Right cardiac atrium (tissue), 5 donors: ENCODE measurements around the gene CLTRN. TPM values are rescaled to one million over a fixed set of nuclear protein-coding genes. Genes with fewer than 3 reads are reported as not detected.

Experiments
- ATAC-seq, 2 donors: fragments of 200-7000 bp; cut with Tn5 transposase; one replicate each; pipeline versions ENCODE4 v1.8.0 to v1.9.1; 2020; ENCODE audit warnings: moderate library complexity in 2 of 2, mild to moderate bottlenecking in 1 of 2
- DNase-seq, 3 donors: peaks; one replicate each; pipeline ENCODE4 v3.0.0-alpha.2; 2020
- H3K27ac ChIP-seq: one replicate; pipeline ENCODE4 v1.5.1; 2013; ENCODE audit warnings: mild to moderate bottlenecking, low read length, control low read depth, moderate library complexity
- H3K27me3 ChIP-seq: one replicate; pipeline ENCODE4 v1.6.1; 2013; ENCODE audit not compliant: control insufficient read depth, insufficient read depth
- H3K4me1 ChIP-seq: one replicate; pipeline ENCODE4 v1.6.1; 2013; ENCODE audit warnings: low read length; ENCODE audit not compliant: control insufficient read depth, insufficient read depth
- H3K4me3 ChIP-seq: one replicate; pipeline ENCODE4 v1.5.1; 2013; ENCODE audit warnings: low read length, control low read depth
- H3K9me3 ChIP-seq: one replicate; pipeline ENCODE4 v1.6.1; 2013; ENCODE audit warnings: low read length; ENCODE audit not compliant: control insufficient read depth
- WGBS: extraction: QIAGEN DNeasy Blood & Tissue Kit; methylation state at CpG from one replicate; pipeline ENCODE4 v1.1.7; 2013; 5-methylcytosine and 5-hydroxymethylcytosine counted together
- intact Hi-C, 4 donors: fragments of 100-400 bp; cut with DNase I; formaldehyde crosslinking; loops; one replicate each; pipeline versions ENCODE4 v1.11.0 to v1.14.0; 2022 to 2023
- polyA plus RNA-seq: library from polyadenylated mRNA; stranded (reverse); fragments of 200-250 nt; gene quantifications from one replicate; pipeline ENCODE4 v1.2.3, GENCODE V29; 2013
- total RNA-seq, 4 donors: library from RNA; stranded (reverse); fragmentation: NEBNext Ultra II Directional; extraction: Animal tissue kit (Norgen Biotek cat#: 25700); gene quantifications; one replicate each; pipeline ENCODE4 v1.2.1, GENCODE V29; 2021
- donor health status: healthy with polysubstance abuse.
- donor health status: DM: no; HTN: yes; CAD: no.
- donor health status: DM: no; HTN: no; CAD: no.
- donor health status: DM: no; HTN: yes; CAD: no; lungs with severe emphysema.
- donor health status: DM: yes; HTN: yes; CAD: no.

The CLTRN gene
- total and polyA plus RNA-seq, 5 donors, result 0.29 to 1.1 (median 0.67) TPM; not detected in 1

DNA sequence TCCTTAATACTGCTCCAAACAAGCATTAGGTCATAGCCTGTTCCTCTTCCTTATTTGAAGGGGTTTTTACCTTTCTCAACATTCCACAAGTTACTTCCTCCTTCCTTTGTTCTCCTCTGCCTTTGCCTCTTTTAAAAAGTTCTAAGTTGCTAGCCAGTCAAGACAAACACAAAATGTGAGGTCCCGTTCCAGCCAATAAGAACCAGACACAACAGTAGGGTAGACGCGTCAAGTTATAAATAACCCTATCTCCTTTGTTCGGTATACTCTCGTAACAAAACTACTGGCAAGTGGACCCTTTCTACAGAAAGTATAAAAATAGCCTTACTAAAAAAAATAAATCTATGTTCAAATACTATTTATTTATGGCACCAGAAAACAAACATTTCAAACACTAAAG, 57.5 kb downstream of the CLTRN start:
- DNase-seq, result no peak
- intact Hi-C loops, result no loop called here
- H3K4me1 ChIP-seq, result no peaks in the 10 kb centered on the region
- WGBS, result 40% methylated on average over 5 of the region's 5 CpGs
- no peak overlapping the region for H3K27ac ChIP-seq
- no peak for ATAC-seq
- no peaks in the 10 kb centered on the region for H3K27me3 ChIP-seq
- no peaks in the 10 kb centered on the region for H3K9me3 ChIP-seq
- no peak overlapping the region for H3K4me3 ChIP-seq

- intact Hi-C loops, result no loop called here
- Histone ChIP-seq H3K27ac (no peak overlapping the region), H3K4me1 (no peaks in the 10 kb centered on the region), H3K27me3 (no peaks in the 10 kb centered on the region), H3K9me3 (no peaks in the 10 kb centered on the region), H3K4me3 (peak overlapping the region; percentile 10)
- WGBS, result 16% methylated on average over 1 of the region's 1 CpG
- DNase-seq (no peak), ATAC-seq (no peak)
These were observed 58.5 kb downstream of the CLTRN start for GRCh38 chrX:15606136-15606535.

GRCh38 chrX:15605226-15605625, 59.4 kb downstream of the CLTRN start:
- no peak overlapping the region for H3K4me3 ChIP-seq

DNA sequence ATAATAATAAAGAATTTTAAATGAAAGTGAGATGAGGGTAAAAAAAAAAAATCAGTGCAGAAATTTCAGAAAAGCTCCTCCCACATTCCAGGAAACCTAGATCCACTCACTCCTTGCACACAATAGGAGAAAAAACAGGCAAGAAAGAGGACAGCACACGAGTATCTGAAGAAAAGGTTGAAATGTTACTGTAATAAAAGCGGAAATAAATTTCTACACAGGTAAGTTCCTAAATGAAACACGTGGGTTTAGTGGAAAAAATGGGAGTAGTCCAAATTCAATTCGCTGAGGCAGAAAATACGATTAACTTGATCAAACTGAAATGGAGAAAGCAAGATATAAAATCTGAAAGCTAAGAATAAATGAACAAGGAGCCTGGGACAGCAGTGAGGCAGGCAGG, 61.8 kb downstream of the CLTRN start:
- no peaks in the 10 kb centered on the region for H3K9me3 ChIP-seq
- intact Hi-C loops, result no loop called here
- H3K27me3 ChIP-seq, result no peaks in the 10 kb centered on the region

More at GRCh38 chrX:15605226-15605625, 59.4 kb downstream of the CLTRN start:
- ATAC-seq (no peak), DNase-seq (no peak)
- intact Hi-C loops, result no loop called here
- Histone ChIP-seq H3K4me1 (no peaks in the 10 kb centered on the region), H3K27me3 (no peaks in the 10 kb centered on the region), H3K9me3 (no peaks in the 10 kb centered on the region), H3K27ac (no peak overlapping the region)
- 86% methylated on average over 1 of the region's 1 CpG for WGBS

DNA sequence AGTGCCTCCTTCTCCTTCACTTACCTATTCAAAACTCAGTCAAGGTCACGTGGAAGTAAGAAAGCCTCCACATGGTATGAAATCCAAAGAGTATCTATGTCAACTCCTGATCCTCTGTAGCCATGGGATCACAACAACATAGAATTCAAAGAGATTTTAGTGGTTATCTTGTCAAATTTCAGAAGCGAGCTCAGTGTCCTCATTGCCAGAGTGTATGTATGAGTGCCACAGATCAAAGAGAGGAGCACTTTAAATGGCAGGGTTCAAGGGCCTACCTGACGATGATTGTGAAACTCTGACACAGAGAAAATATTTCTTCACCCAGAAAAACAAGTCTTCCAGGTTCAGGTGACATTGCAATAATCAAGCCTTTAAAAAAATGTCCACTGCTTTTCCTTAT, 62.7 kb downstream of the CLTRN start:
- Histone ChIP-seq H3K4me1 (peaks cover 1% of the 10 kb centered on the region), H3K27me3 (no peaks in the 10 kb centered on the region), H3K4me3 (no peak overlapping the region), H3K9me3 (no peaks in the 10 kb centered on the region), H3K27ac (no peak overlapping the region)
- 75% methylated on average over 3 of the region's 3 CpGs for WGBS
- ATAC-seq (no peak), DNase-seq (no peak)
- intact Hi-C loops, result no loop called here

More for the DNA sequence above, 61.8 kb downstream of the CLTRN start:
- no peak for ATAC-seq
- Histone ChIP-seq H3K4me3 (no peak overlapping the region), H3K27ac (no peak overlapping the region), H3K4me1 (peaks cover 1% of the 10 kb centered on the region)
- no peak for DNase-seq
- WGBS, result 76% methylated on average over 5 of the region's 5 CpGs

DNA sequence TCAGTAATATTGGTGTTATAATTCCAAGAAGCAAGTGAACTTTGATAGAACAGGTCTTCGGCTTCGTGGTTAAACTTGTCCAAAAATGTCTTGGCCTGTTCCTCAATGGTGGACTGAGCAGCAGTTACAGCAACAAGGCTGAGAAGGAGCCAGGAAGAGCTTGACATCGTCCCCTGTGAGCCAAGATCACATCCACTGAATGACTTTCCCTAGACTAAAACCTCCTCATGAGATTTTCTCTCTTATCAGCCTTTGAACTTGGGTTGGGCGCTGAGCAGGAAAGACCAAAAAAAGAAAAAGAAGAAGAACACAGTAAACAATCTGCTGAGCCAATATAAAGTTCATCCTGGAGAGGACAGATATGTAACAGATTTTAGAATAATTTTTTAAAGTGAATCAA, 63.9 kb downstream of the CLTRN start, which contains the start of gene ACE2:
Gene ACE2, minus strand, starts transcription at position 216 of the 400 bp plus-strand sequence. Its CDS starts 49 bp downstream, at position 167.
- H3K27me3 ChIP-seq, result no peaks in the 10 kb centered on the region
- 35% methylated on average over 4 of the region's 4 CpGs for WGBS
- DNase-seq (peak in 2 of 3 donors; percentile 12 to 54), ATAC-seq (peak; percentile 80 to 96)
- H3K4me1 ChIP-seq, result peaks cover 1% of the 10 kb centered on the region
- intact Hi-C loops, result no loop called here
- no peak within 1 kb of the TSS for H3K27ac ChIP-seq
- H3K4me3 ChIP-seq, result no peak within 1 kb of the TSS
- no peaks in the 10 kb centered on the region for H3K9me3 ChIP-seq

GRCh38 chrX:15600049-15600448, 64.6 kb downstream of the CLTRN start:
- H3K4me3 ChIP-seq, result no peak overlapping the region
- H3K27ac ChIP-seq, result no peak overlapping the region
- H3K27me3 ChIP-seq, result no peaks in the 10 kb centered on the region
- DNase-seq, result no peak
- intact Hi-C loops, result no loop called here
- peaks cover 1% of the 10 kb centered on the region for H3K4me1 ChIP-seq
- no peak for ATAC-seq
- no peaks in the 10 kb centered on the region for H3K9me3 ChIP-seq

DNA sequence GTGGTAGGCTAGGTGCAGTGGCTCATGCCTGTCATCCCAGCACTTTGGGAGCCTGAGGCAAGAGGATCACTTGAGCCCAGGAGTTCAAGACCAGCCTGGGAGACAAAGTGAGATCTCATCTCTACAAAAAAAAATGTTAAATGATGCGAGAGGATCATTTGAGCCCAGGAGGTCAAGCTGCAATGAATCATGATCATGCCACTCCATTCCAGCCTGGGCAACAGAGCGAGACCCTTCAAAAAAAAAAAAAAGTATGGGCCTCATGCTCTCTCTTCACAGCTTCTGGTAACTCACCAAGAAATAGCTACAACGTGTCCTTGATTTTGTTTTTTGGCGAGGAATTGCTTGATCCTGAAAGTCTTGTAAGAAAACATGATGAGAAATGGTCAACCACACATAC, 65.1 kb downstream of the CLTRN start:
- Histone ChIP-seq H3K4me3 (no peak overlapping the region), H3K27ac (peak overlapping the region; percentile 64), H3K4me1 (peaks cover 1% of the 10 kb centered on the region), H3K9me3 (no peaks in the 10 kb centered on the region), H3K27me3 (no peaks in the 10 kb centered on the region)
- no peak for ATAC-seq
- 72% methylated on average over 4 of the region's 4 CpGs for WGBS
- intact Hi-C loops, result loop anchor here in 1 of 4 donors (10.0 kb wide), 1 partner anchor 45 kb away; no protein-coding TSS in a partner anchor
- no peak for DNase-seq

DNA sequence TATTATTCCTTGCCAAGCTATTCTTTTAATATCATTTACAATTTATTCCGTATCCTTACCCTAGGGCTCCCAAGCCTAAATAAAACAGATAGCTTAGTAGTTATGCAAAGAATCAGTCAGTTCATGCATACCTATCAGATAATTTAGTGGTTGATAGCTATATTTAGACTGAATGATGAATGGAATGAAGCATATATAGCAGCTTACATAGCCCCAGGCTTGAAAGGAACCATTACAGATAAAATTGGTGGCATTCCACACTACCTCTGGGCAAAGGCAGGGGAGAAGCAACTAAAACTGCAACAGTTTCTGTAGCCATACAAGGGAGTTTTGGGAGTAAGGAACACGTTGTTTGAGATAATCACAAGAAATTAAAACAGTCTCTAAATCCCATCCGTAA, 66.6 kb downstream of the CLTRN start:
- intact Hi-C loops, result loop anchor here in 1 of 4 donors (10.0 kb wide), 1 partner anchor 47 kb away; no protein-coding TSS in a partner anchor
- H3K9me3 ChIP-seq, result no peaks in the 10 kb centered on the region
- ATAC-seq (no peak), DNase-seq (no peak)
- peak overlapping the region; percentile 15 for H3K4me3 ChIP-seq
- peaks cover 1% of the 10 kb centered on the region for H3K4me1 ChIP-seq
- 39% methylated on average over 3 of the region's 3 CpGs for WGBS
- H3K27me3 ChIP-seq, result no peaks in the 10 kb centered on the region
- no peak overlapping the region for H3K27ac ChIP-seq

DNA sequence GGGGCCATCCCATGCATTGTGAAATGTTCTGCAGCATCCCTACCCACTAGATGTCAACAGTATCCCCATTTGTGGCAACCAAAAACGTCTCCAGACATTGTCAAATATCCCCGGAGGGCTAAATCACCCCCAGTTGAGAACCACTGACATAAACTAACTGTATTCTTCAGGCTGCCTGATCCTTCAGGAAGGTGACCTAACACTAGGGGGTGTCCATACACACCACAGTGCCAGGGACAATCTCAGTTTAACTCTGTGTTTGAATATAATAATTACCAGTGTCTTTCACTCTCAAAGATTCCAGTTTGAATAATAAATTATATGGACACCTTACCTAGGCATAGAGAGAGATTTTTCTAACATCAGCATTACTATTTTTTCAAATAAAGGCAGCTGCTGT, 70.2 kb downstream of the CLTRN start:
- no peak overlapping the region for H3K27ac ChIP-seq
- peaks cover 1% of the 10 kb centered on the region for H3K4me1 ChIP-seq
- no peaks in the 10 kb centered on the region for H3K27me3 ChIP-seq
- no peak for ATAC-seq
- intact Hi-C loops, result loop anchor here in 1 of 4 donors (10.0 kb wide), 1 partner anchor 50 kb away; no protein-coding TSS in a partner anchor
- no peak for DNase-seq
- 36% methylated on average over 2 of the region's 2 CpGs for WGBS
- H3K9me3 ChIP-seq, result no peaks in the 10 kb centered on the region
- H3K4me3 ChIP-seq, result no peak overlapping the region

DNA sequence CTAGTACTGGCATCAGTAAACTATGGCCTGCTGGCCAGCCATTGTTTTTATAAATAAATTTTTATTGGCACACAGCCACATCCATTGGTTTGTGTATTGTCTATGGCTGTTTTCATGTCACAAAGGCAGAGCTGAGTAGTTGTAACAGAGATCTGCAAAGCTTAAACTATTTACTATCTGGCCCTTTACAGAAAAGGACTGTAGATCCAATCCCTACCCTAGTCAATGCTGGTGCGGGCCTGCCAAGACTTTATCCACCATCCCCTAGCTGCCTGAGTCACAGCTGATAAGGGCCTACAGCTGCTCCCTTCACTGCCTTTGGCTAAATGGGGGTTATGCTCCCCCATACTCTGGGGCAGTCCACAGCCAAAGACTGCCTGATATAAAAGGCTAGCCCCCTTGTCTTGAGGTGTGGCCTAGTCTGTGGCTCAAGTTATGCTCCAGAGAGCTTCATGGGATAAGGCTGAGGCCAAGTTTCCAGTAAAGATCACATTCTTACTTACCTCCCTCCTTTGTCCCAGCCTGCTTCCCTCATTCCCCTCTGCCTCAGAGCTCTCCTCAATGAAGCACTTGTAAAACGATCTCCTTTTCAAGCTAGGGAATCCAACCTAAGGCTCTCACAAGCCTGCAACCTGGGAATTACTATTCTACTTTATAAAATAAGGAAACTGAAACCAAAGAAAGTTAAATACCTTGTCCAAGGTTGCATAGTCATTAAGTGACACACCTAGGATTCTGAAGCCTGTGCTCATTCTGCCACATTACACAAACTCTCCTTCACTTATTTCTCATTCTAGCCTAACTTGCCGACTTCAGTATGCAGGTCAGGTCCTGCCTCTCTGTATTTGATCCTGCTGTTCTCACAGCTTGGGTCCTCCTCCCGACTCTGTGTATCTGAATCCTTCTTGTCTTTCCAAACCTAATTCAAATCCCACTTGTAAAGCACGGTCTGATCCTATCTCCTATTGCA, 84.5 kb downstream of the CLTRN start:
- Histone ChIP-seq H3K27me3 (no peaks in the 10 kb centered on the region), H3K4me1 (peaks cover 1% of the 10 kb centered on the region), H3K4me3 (no peak overlapping the region), H3K9me3 (no peaks in the 10 kb centered on the region), H3K27ac (peak overlapping the region; percentile 64)
- DNase-seq (peak; percentile 73 to 86 (median 75)), ATAC-seq (peak; percentile 97 to 99)
- intact Hi-C loops, result no loop called here
- 41% methylated on average over 5 of the region's 5 CpGs for WGBS
